Fibroblast of skin of left quadriceps (primary cell): ENCODE data around the gene GRB2.
"Not testable (repeated sequence)": the region's sequence is repeated elsewhere in the genome, so short reads cannot be mapped to it uniquely, and the experiment has no call there.

ENCODE experiments used
- DNase-seq, 2 experiments: peaks; one replicate each; pipeline ENCODE4 v3.0.0-alpha.2; 2013; ENCODE audit warnings: low read depth in 2 of 2

Gene GRB2

DNA sequence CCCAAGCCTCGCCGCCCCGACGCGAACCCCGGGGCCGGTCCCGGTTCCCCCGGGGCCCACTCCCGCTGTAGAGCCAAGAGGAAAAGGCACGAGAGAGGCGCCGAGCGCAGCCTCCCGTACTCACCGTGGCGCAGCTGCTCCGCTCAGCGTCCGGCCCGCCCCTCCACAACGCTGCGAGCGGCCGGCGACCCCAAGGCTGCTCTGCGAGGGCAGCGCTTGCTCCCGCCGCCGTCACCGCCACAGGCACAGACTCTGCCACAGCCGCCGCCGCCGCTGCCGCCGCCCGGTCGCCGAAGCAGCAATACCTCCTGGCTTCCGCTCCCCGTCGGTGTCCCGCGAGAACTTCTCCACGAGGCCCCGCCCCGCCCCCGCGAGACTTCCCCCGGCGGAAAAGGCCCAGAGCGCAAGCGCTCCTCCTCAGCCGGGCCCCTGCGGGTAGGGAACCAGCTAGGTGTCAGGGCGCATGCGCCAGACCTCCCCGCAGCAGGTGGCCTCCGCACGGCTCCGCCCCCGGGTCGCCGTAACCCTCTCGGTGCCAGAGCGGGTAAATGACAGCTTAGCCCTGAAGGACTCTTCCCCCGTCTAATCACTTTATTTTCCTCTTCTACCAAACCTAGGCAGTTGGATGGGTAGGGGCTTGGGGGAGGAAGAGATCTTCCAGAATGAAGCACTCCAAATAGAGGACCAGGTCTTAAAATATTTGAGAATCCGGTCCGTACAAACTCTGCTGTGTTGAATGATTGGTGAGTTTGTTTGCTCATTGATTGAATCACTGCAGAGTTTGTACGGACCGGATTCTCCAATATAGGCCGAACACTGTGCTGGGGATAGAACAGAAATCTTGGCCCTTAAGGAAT is at the start of gene GRB2:
Gene GRB2 (minus strand): TSS at position 314 of the 857 bp plus-strand sequence. CDS start 12,050 bp downstream, outside the sequence.
- peak; percentile 89 to 91 for DNase-seq

DNA sequence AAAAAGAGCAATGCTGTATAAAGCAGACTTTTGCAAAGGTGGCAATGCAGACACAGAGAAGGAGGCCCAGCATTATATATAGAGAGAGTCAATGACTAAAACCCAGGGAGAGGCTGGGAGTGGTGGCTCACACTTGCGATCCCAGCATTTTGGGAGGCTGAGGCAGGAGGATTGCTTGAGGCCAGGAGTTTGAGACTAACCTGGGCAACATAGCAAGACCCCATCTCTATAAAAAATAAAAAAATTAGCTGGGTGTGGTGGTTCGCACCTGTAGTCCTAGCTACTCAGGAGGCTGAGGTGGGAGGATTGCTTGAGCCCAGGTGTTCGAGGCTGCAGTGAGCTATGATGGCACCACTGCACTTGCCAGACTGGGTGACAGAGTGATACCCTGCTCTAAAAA is 49.2 kb upstream of the GRB2 start:
- DNase-seq, result not testable (repeated sequence)

DNA sequence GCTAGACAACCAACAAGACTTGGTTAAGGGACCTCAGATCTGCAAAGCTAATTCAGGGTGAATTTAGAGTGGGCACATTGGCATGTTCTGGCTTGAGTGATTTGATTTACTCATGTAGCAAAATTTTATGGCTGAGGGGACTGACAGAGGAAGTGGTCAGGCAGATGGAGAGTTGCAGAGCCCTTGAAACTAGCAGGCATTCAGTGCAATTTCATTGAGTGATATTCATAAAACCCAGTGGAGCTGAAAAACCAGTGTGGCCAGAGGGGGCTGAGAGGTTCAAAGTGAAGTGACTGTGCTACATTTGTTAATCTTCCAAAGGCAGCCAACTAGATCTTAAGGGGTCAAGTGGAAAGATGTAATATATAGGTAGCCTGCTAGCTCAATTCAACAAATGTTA is 48.7 kb upstream of the GRB2 start:
- no peak for DNase-seq

DNA sequence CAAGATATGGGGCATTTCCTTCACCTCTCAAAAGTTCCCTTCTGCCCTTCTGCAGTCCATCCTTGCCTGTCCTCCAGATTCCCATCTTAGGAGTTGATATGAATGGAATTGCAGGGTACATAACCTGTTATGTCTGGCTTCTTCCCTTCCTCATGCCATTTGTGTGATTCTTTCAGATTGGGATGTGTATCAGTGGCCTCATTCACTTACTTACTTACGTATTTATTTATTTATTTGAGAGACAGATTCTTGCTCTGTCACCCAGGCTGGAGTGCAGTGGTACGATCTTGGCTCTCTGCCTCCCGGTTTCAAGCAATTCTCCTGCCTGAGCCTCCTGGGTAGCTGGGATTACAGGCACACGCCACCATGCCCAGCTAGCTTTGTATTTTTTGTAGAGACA is 44.8 kb upstream of the GRB2 start:
- no peak for DNase-seq

DNA sequence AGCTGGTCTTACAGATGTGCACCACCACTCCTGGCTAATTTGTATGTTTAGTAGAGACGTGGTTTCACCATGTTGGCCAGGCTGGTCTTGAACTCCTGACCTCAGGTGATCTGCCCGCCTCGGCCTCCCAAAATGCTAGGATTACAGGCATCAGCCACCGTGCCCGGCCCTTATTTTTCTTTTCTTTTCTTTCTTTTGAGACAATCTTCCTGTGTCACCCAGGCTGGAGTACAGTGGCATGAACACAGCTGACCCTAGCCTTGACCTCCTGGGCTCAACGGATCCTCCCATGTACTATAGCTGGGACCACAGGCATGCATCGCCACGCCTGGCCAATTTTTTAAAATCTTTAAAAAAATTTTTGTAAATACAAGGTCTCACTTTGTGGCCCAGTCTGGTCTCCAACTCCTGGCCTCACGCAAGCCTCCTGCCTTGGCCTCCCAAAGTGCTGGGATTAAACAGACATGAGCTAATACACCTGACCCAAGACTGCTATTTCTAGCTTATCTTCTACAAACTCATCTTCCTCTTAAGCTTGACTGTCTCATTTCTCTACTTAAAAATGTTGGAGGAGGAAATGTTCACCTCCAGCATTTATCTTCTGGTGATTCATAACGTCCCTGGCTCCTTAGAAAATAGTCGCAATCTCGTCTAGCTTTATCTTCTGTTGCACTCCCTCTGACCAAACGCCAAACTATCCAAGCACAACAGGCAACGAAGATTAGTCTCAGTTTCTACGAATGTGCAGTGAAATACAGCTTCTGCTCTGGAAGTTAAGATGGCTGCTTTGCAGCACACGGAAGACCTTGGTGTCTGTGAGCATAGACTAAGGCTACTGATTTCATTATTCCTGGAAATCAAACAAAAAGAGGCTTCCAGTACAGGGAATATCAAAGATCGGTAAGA is 42.7 kb upstream of the GRB2 start:
- no peak for DNase-seq

DNA sequence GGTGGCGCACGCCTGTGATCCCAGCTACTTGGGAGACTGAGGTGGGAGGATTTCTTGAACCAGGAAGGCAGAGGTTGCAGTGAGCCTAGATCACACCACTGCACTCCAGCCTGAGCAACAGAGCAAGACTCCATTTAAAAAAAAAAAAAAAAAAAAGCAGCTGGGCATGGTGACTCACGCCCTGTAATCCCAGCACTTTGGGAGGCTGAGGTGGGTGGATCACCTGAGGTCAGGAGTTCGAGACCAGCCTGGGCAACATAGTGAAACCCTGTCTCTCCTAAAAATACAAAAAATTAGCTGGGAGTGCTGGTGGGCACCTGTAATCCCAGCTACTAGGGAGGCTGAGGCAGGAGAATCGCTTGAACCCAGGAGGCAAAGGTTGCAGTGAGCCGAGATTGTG is 40.4 kb upstream of the GRB2 start:
- not testable (repeated sequence) for DNase-seq

DNA sequence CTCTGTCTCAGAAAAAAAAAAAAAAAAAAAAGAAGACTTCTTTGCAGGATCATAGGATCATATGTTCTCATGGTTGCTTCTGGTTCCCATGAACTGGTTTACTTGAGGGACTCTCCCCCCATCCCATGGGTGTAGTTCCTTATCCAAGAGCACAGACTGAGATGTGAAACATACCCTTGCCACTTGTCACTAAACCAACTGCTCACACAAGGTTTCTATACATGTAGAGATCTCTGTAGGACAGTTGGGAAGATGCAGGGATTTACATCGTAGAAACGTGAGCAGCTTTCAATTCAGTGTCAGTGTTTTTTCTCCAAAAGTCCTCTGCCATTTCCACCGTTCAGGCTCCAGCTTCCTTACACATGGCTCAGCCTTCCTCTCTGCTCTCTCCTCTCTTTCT is 39.8 kb upstream of the GRB2 start:
- no peak for DNase-seq

DNA sequence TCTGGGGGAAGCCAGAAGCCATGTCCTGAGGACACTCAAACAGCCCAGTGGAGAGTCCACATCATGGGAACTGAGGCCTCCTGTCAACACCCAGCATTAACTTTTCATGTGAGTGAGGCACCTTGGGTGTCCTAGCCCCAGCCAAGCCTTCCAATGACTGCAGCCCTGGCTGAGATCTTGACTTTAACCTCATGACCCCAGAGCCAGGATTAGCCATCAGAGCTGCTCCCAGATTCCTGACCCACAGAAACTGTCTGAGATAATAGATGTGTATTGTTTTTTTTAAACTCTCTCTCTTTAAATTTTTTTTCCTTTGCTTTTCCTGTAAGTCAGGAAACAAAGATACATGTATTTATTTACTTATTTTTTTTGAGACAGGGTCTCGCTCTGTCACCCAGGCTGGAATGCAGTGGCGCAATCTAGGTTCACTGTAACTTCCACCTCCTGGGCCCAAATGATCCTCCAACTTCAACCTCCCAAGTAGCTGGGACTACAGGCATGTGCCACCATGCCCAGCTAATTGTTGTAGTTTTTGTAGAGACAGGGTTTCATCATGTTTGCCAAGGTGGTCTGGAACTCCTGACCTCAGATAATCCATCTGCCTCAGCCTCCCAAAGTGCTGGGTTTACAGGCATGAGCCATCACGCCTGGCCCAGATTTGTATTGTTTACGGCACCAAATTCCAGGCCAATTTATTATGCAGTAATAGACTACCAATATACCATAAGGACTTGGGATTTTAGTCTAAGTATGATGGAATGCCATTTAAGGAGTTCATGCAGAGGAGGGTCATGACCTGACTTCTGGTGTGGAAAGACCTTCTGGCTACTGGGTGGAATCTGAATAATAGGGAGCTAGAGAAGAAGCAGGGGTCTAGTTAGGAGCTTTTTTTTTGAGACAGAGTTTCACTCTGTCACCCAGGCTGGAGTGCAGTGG is 37.0 kb upstream of the GRB2 start:
- no peak for DNase-seq

DNA sequence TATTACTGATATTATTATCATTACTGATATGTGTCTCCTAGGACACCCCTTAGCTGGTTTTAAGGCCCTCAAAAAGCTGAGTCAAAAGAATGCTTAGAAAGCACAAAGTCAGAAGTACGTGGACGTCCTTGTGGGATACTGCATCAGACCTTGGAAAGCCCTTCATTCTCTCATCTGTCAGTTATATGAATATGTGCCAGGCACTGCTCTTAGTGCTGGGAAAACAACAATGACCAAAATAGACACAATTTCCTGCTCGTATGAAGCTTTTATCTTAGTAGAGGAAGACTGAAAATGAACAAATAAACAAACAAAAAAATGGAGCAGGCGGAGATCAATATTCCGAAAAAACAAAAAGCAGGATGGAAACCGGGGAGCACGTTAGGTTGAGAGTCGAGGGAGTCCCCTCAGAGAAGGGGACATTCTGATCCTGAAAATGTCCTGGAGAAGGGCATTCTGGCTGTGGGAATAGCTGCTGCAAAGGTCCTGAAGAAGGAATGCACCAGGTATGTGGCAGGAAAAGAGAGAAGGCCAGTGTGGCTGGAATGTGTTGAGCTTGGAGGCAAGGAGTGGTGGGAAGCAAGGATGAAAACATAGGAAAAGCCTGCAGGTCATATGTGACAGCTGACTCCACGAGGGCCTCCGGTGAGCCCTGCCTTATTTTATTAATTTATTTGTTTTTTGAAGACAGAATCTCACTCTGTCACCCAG is 35.4 kb upstream of the GRB2 start:
- DNase-seq, result no peak

DNA sequence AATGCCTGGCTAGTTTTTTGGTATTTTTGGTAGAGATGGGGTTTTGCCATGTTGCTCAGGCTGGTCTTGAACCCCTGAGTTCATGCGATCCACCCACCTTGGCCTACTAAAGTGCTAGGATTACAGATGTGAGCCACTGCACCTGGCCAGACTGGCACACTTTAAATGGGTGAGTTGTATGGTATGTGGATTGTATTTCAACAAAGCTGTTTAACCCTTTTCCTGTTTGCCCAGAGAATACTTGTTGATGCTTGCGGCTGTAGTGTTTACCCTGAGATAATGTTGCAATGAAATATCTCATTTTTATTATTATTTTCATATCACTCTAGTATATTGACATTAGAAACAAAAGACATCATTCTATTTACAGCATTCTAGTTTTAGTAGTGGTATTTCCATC is 33.8 kb upstream of the GRB2 start:
- DNase-seq, result no peak

DNA sequence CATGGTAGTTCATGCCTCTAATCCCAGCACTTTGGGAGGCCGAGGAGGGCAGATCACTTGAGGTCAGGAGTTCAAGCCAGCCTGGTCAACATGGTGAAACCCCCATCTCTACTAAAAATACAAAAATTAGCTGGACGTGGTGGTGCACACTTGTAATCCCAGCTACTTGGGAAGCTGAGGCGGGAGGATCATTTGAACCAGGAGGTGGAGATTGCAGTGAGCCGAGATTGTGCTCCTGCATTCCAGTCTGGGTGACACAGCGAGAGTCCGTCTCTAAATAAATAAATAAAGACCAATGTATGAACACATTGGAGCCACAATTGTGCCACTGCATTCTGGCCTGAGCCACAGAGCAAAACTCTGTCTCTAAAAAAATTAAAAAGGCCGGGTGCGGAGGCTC is 31.9 kb upstream of the GRB2 start:
- not testable (repeated sequence) for DNase-seq

DNA sequence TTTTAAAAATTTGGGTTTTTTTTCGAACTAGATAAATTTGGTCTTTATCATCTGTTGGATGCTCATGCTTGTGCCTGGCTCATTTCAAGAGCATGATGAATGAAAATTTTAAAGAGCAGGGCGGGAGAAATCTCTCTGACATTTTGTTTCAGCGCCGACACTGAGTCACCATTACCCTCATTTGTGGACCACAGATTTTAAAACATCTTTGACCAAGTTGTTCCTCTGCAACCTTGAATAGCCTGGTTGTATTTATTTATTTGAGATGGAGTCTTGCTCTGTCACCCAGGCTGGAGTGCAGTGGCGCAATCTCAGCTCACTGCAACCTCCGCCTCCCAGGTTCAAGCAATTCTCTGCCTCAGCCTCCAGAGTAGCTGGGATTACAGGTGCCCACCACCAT is 29.0 kb upstream of the GRB2 start:
- DNase-seq, result not testable (repeated sequence)

DNA sequence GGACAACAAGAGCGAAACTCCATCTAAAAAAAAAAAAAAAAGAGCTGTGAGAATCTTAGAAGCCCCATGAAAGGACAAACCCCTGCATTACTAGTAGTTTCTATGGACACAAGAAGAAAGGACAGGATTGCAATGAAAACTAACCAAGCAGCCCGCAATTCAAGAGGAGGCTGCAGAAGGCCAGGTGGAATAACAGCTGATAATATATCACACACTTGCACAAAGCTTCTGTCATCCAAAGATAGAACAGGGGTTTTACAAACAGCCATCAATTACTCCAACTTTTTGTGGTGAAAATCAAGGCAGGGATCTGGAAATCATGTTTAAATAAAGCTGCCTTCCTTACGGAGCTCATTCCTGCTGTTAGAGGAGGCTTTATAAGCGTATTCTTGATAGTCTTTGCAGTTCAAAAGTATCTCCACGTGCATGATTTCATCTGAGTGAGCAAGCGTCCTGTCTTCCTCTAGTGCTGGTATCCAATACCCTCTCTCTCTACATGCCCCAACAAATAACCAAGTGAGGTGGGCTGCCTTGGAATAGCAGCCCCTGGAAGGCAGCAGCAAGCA is 27.8 kb upstream of the GRB2 start:
- no peak for DNase-seq

DNA sequence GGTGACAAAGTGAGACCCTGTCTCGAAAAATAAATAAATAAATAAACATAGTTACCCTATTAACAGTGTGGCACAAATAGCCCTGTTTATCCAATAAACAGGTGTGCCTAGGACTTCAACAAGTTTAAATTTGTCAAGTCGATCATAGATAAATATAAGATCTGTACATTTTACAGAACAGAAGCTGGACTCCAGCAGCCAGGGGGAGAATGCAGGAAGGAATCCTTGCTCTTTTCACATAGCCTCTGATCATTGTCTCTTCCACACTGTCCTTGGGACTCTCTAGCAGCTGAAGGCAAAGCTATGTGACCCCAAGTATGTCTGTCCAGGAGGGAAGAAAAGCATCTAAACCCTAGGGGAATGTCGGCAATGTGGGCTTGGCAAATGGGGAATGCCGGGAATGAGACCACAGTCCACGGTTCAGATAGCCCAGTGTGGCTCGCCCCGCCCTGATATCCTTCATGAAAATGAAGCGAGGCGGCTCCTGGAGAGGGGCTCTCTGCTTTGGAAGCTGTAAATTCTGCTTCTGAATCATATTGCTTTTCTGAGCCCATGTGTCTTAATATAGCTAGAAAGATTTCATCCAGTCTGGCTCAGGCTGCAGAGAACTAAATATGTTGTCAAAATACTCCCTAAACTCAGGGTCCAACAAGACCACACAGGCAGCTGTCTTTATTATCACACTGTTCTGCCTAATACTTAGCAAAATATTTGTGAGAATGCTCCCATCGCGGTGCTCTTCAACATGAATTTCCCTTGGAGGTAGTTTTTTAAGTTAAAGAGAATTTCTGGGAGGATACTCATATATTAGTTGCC is 24.9 kb upstream of the GRB2 start:
- peak; percentile 42 to 44 for DNase-seq

DNA sequence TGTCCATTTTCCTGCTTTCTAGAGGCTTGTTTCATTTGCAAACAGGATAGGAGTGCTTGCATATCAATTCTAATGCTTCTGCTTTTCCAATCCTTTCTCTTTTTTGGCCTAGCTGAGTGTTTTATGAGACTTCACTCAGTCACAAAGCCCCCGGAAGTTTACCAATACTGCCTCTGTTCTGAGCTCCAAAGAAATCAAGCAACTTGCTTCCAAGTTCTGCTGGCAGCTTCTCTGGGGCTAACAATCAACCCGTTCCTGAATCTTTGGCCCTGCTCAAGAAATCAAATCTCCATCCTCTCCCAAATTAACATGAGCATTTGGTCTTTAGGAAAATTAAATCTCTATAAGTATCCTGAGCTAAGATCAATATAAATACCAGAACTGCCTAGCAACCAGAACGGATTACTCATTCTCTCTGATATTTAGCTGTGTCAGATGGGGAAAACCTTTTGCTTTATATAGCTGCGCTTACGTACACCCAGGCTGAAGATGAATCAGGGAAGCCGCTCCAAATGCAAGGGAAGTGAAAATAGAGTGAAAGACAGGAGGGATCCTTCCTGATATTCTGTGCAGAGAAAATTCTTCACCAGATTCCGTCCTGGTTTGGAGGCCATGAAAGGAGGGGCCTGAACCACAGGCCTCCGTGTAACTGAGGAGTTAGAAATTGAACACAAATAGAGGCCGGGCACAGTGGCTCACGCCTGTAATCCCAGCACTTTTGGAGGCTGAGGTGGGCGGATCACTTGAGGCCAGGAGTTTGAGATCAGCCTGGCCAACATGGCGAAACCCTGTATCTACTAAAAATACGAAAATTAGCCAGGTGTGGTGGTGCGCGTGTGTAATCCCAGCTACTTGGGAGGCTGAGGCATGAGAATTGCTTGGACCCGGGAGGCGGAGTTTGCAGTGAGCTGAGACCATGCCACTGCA is 23.3 kb upstream of the GRB2 start:
- peak; percentile 50 to 53 for DNase-seq

DNA sequence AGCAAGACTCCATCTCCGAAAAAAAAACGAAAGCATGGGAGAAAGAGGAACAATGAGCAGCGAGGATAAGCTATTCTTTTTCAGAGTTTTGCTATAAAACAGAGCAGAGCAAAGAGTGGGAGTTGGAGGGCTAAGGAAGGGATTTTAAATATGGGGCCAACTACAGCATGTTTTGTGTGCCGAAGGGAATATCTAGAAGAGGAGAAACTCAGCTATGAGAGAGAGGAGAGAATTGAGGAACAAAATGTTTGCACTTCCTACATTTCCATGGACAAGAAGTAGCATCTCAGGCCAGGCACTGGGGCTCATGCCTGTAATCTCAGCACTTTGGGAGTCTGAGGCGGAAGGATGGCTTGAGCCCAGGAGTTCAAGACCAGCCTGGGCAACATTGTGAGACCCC is 13.1 kb upstream of the GRB2 start:
- DNase-seq, result no peak

DNA sequence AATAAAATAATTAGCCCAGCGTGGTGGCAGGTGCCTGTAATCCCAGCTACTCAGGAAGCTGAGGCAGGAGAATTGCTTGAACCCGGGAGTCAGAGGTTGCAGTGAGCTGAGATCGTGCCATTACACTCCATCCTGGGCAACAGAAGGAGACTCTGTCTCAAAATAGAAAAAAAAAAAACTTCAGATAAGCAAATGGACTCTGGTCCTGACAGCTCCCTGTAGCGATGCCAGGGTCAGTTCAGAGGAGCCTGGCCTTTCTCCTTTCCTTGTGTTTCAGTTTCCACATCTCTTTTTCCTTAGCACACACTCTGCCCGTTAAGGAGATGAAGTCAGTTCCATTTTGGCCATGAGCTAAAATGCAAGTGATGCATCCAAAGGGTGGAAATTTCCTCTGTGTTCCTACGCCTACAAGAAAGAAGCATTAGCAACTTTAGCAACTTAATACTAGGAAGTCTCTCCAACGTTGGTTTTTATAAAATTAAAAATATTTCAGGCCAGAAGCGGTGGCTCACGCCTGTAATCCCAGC is 11.6 kb upstream of the GRB2 start:
- no peak for DNase-seq

DNA sequence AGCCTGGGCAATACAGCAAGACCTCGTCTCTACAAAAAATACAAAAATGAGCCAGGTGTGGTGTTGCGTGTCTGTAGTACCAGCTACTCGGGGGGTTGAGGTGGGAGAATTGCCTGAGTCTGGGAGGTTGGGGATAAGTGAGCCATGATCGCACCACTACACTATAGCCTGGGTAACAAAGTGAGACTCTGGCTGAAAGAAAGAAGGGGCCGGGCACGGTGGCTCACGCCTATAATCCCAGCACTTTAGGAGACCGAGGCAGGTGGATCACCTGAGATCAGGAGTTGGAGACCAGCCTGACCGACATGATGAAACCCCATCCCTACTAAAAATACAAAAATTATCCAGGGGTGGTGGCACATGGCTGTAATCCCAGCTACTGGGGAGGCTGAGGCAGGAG is 10.5 kb upstream of the GRB2 start:
- DNase-seq, result no peak
